Myometrial cell (primary cell): ENCODE results near the gene CFL2. TPM values are rescaled to one million over a fixed set of nuclear protein-coding genes. Genes with fewer than 3 reads are reported as not detected.

Experiments
- total RNA-seq: library from RNA; depleted of rRNA; stranded (reverse); fragments of >200 nt; gene quantifications from 2 replicates; pipeline ENCODE4 v1.2.3, GENCODE V29; 2015

Gene CFL2
- 113 and 132 TPM in 2 replicates for total RNA-seq

DNA sequence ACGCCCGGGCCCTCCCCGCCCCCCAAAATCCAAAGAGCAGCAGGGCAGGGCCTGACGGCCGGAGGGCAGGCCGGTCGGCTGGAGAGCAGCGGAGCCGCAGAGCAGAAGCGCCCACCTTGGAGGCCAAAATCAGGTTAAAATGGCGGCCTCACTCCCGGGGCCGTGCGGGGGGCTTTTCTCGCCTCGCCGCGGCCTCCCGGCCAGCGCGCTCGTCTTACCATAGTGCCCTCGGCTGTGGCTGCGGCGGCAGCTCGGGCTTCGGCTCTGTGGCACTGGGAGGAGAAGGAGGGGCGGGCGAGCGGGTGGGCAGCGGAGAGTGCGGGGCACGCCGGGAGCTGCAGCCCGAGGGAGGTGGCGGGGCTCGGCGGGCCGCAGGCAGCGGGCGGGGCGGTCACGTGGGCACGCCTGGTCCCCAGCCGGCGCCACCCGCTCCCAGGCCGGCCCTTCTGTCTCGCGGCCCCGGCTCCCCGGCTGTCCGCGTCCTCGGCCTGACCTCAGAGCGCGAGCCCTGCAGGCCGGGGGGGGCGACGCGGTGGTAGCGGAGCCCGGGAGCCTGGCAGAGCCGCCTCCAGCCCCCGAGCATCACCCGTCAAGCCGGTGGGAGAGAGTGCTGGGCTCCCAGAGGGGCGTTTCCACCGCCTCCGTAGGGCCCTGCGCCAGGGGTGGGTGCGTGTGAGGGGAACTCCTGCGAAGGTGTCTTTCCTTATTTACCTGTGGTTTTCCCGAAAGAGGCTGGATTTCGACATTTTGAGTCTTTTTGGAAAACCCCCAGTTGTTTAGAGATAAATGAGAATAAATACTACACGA, at the start of gene CFL2:
Gene CFL2, minus strand, starts transcription at position 274 of the 807 bp plus-strand sequence. Its CDS starts 53 bp downstream, at position 221.

Other genes with a start within 250 kb of the CFL2 start
- gene EAPP, start 174.9 kb downstream of the CFL2 start, total RNA-seq = 34.6 and 38.6 TPM in 2 replicates
- 231 and 345 TPM in 2 replicates for gene SNX6, start 84.4 kb downstream of the CFL2 start, total RNA-seq
- 14.7 and 19.1 TPM in 2 replicates for gene BAZ1A, start 160.8 kb upstream of the CFL2 start, total RNA-seq